Kidney (tissue), 14 donors: ENCODE results near the gene B3GNT3. TPM values are rescaled to one million over a fixed set of nuclear protein-coding genes. Genes with fewer than 3 reads are reported as not detected.
A peak's percentile ranks its signal among the peaks of the same experiment; 100 is the strongest.

ENCODE experiments used
- DNase-seq, 5 donors: peaks; one replicate each; pipeline ENCODE4 v3.0.0-alpha.2; 2013 to 2020
- FAIRE-seq: peaks from 2 replicates; lab custom pipeline; 2012; peaks lifted over from hg19 to GRCh38; lab: Jason Lieb, UNC
- H3K27ac ChIP-seq, 2 donors: one replicate each; pipeline ENCODE4 v1.7.0; 2013; ENCODE audit warnings: low read depth in 2 of 2, low read length in 2 of 2, inconsistent platforms in 1 of 2
- H3K27me3 ChIP-seq: one replicate; pipeline ENCODE4 v1.7.1; 2013; ENCODE audit warnings: low read length, inconsistent platforms; ENCODE audit not compliant: control insufficient read depth, insufficient read depth
- H3K36me3 ChIP-seq, 3 donors: one replicate each; pipeline versions ENCODE4 v1.7.0 to v1.7.1; 2013; ENCODE audit warnings: low read length in 3 of 3, control low read depth in 1 of 3, inconsistent platforms in 1 of 3; ENCODE audit not compliant: insufficient read depth in 3 of 3, control insufficient read depth in 2 of 3
- H3K4me1 ChIP-seq, 3 donors: one replicate each; pipeline versions ENCODE4 v1.7.0 to v1.7.1; 2013; ENCODE audit warnings: low read length in 3 of 3, inconsistent platforms in 1 of 3, low read depth in 1 of 3; ENCODE audit not compliant: control insufficient read depth in 2 of 3, insufficient read depth in 2 of 3
- H3K4me3 ChIP-seq, 3 donors: one replicate each; pipeline versions ENCODE4 v1.7.0 to v1.8.1; 2013; ENCODE audit warnings: low read length in 3 of 3, control low read depth in 1 of 3, inconsistent platforms in 1 of 3
- H3K9ac ChIP-seq, 3 donors: one replicate each; pipeline versions ENCODE4 v1.7.0 to v1.7.1; 2013; ENCODE audit warnings: low read length in 3 of 3, control low read depth in 1 of 3, inconsistent platforms in 1 of 3
- H3K9me3 ChIP-seq, 3 donors: one replicate each; pipeline versions ENCODE4 v1.7.0 to v1.7.1; 2013; ENCODE audit warnings: low read length in 3 of 3, control low read depth in 1 of 3, inconsistent platforms in 1 of 3; ENCODE audit not compliant: control insufficient read depth in 2 of 3, insufficient read depth in 1 of 3
- intact Hi-C: fragments of 100-400 bp; cut with DNase I; formaldehyde crosslinking; loops from one replicate; pipeline ENCODE4 v1.11.1; 2022
- polyA plus RNA-seq: library from polyadenylated mRNA; stranded (reverse); fragments of 350-450 nt; fragmentation: Illumina TruSeq; extraction: RNeasy Lipid Tissue Mini Kit (QIAGEN cat#74804); gene quantifications from one replicate; pipeline ENCODE4 v1.2.3, GENCODE V29; 2014; ENCODE audit warnings: low read depth, low replicate concordance; ENCODE audit not compliant: insufficient read depth
- total RNA-seq: library from RNA; stranded (reverse); fragmentation: NEBNext Ultra II Directional; extraction: Animal tissue kit (Norgen Biotek cat#: 25700); gene quantifications from one replicate; pipeline ENCODE4 v1.2.1, GENCODE V29; 2021
- TF ChIP-seq, protein P1 (sequence below): IDR thresholded peaks from 3 replicates; pipeline ENCODE4 v1.5.1; 2012; ENCODE audit warnings: mild to moderate bottlenecking, moderate library complexity, borderline replicate concordance; ENCODE audit not compliant: insufficient read depth; ENCODE audit errors: extremely low read depth
- donor health status: control.
- donor health status: control.
- donor health status: control.
- donor health status: control.
- donor health status: control.
- donor health status: DM: yes; HTN: yes; CAD: no.
- donor health status: Normal renal cell carcinoma (clear cell type).

The B3GNT3 gene
- total and polyA plus RNA-seq, 2 donors from 2014 or later, result 2.0 to 36.2 TPM

DNA sequence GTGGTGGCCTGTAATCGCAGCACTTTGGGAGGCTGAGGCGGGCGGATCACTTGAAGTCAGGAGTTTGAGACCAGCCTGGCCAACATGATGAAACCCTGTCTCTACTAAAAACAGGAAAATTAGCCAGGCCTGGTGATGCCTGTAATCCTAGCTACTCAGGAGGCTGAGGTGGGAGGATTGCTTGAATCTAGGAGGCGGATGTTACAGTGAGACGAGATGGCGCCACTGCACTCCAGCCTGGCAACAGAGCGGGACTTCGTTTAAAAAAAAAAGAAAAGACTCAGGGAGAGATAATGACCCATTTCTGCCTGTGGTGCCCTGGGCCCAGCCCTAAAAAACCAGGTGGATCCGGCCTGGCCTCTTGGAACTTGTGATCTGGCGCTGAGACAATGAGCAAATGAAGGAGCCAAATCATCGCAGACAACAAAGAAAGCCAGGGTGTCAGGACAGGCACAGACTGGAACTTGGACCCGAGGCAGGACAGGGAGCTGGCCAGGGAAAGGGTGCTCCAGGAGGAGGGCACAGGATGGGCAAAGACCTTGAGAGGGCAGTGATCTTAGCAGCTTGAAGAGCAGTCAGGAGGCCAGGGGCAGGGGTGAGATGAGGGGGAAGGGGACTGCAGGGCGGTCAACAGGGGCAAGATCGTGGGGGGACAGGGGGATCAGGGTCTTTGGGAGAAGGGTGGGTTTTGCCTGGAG is 53.8 kb downstream of the B3GNT3 start:
- FAIRE-seq (no peak), DNase-seq (no peak)
- no peak overlapping the region for H3K4me3 ChIP-seq
- H3K27ac ChIP-seq, result no peak overlapping the region
- no peaks in the 10 kb centered on the region for H3K36me3 ChIP-seq
- no peaks in the 10 kb centered on the region for H3K27me3 ChIP-seq
- H3K9ac ChIP-seq, result no peak overlapping the region
- H3K9me3 ChIP-seq, result no peaks in the 10 kb centered on the region
- TF ChIP-seq, protein P1, sequence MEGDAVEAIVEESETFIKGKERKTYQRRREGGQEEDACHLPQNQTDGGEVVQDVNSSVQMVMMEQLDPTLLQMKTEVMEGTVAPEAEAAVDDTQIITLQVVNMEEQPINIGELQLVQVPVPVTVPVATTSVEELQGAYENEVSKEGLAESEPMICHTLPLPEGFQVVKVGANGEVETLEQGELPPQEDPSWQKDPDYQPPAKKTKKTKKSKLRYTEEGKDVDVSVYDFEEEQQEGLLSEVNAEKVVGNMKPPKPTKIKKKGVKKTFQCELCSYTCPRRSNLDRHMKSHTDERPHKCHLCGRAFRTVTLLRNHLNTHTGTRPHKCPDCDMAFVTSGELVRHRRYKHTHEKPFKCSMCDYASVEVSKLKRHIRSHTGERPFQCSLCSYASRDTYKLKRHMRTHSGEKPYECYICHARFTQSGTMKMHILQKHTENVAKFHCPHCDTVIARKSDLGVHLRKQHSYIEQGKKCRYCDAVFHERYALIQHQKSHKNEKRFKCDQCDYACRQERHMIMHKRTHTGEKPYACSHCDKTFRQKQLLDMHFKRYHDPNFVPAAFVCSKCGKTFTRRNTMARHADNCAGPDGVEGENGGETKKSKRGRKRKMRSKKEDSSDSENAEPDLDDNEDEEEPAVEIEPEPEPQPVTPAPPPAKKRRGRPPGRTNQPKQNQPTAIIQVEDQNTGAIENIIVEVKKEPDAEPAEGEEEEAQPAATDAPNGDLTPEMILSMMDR, result no peak
- intact Hi-C loops, result no loop called here
- peaks cover 0 to 3% (median 0%) of the 10 kb centered on the region in 3 donors for H3K4me1 ChIP-seq

DNA sequence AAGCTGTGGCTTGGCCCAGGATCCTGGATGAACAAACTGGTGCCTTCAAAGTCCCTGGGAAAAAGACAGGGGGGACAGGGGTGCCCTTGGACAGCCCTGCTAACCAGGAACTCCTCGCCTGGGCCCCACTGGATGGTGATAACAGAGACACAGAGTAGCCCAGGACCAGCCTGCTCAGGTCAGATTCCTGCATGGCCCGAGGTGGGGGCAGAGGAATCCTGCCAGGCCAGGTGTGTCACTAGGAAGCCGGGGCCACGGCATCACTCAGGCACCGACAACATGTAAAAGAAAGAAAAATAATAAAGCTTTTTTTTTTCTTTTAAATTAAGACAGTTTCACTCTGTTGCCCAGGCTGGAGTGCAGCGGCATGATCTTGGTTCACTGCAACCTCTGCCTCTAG is 59.1 kb downstream of the B3GNT3 start:
- Histone ChIP-seq H3K27ac (no peak overlapping the region), H3K9ac (no peak overlapping the region), H3K4me3 (no peak overlapping the region), H3K4me1 (peaks cover 0 to 3% (median 0%) of the 10 kb centered on the region in 3 donors), H3K27me3 (no peaks in the 10 kb centered on the region), H3K9me3 (no peaks in the 10 kb centered on the region), H3K36me3 (no peaks in the 10 kb centered on the region)
- DNase-seq (no peak), FAIRE-seq (no peak)
- intact Hi-C loops, result no loop called here
- TF ChIP-seq, protein P1, result no peak

DNA sequence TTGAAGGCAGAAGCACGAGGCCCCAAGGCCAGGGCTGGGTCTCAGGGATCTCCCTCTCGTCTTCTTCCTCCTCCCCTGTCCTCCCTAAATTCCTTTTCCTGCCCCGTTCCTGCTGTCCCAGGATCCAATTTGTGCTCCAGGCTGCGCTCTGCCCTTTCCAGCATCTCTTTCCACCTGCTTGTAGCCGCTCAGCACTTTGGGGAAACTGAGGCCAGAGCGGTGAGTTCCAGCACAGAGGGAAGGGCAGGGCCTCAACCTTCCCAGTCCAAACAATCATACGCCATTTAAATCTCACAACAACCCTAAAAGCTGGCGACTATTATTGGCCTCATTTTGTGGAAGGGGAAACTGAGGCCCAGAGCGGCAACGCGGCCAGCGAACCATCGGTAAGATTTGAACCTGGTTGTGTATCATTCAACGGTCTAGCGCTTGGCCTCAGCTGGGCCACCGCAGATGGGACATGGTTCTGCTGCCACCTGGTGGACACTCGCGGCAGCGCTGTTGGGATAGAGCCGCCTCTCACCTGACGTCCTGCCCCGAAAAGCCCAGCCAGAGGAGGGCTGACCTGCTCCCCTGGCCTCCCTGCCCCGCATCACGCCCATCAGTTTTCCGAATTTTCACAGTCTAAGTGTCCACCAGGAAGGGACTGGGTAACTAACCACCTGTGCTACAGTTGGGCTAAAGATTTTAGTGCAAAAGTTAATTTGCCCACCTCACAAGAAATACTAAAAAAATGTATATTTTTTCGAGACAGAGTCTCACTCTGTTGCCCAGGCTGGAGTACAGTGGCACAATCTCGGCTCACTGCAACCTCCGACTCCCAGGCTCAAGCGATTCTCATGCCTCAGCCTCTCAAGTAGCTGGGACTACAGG is 60.6 kb downstream of the B3GNT3 start:
- peaks cover 0 to 7% (median 0%) of the 10 kb centered on the region in 3 donors for H3K4me1 ChIP-seq
- FAIRE-seq (no peak), DNase-seq (peak; percentile 85 to 94 (median 89))
- peak overlapping the region in 1 of 3 donors; percentile 26 for H3K9ac ChIP-seq
- no peaks in the 10 kb centered on the region for H3K9me3 ChIP-seq
- H3K27me3 ChIP-seq, result no peaks in the 10 kb centered on the region
- TF ChIP-seq, protein P1, result peak; percentile 99
- no peak overlapping the region for H3K4me3 ChIP-seq
- intact Hi-C loops, result no loop called here
- H3K36me3 ChIP-seq, result no peaks in the 10 kb centered on the region
- no peak overlapping the region for H3K27ac ChIP-seq
